ENCODE data around the gene HINFP.
"Not testable (repeated sequence)": the region's sequence is repeated elsewhere in the genome, so short reads cannot be mapped to it uniquely, and the experiment has no call there.

The HINFP gene

GRCh38 chr11:119154178-119154577, 32.8 kb downstream of the HINFP start:
- H3K4me3 ChIP-seq (ENCODE audit: low read depth, low read length), result no peak overlapping the region

GRCh38 chr11:119155733-119156492, 34.5 kb downstream of the HINFP start:
- H3K4me3 ChIP-seq (ENCODE audit: low read depth, low read length), result no peak overlapping the region

GRCh38 chr11:119156496-119156895, 35.1 kb downstream of the HINFP start:
- no peak overlapping the region for H3K4me3 ChIP-seq (ENCODE audit: low read depth, low read length)

- no peak overlapping the region for H3K4me3 ChIP-seq (ENCODE audit: low read depth, low read length)
These were observed 35.7 kb downstream of the HINFP start for GRCh38 chr11:119157063-119157462.

- no peak overlapping the region for H3K4me3 ChIP-seq (ENCODE audit: low read depth, low read length)
These were observed 37.1 kb downstream of the HINFP start for GRCh38 chr11:119158467-119158866.

GRCh38 chr11:119160151-119160550, 38.8 kb downstream of the HINFP start:
- H3K4me3 ChIP-seq (ENCODE audit: low read depth, low read length), result no peak overlapping the region

GRCh38 chr11:119161871-119162270, 40.5 kb downstream of the HINFP start:
- no peak overlapping the region for H3K4me3 ChIP-seq (ENCODE audit: low read depth, low read length)

GRCh38 chr11:119166368-119167076, 45.1 kb downstream of the HINFP start:
- H3K4me3 ChIP-seq (ENCODE audit: low read depth, low read length), result no peak overlapping the region

- H3K4me3 ChIP-seq (ENCODE audit: low read depth, low read length), result not testable (repeated sequence)
These were observed 45.7 kb downstream of the HINFP start for GRCh38 chr11:119167077-119167458.

- H3K4me3 ChIP-seq (ENCODE audit: low read depth, low read length), result no peak overlapping the region
These were observed 46.6 kb downstream of the HINFP start for GRCh38 chr11:119167933-119168332.

- H3K4me3 ChIP-seq (ENCODE audit: low read depth, low read length), result peak within 1 kb of the TSS; percentile 84
These were observed 47.3 kb downstream of the HINFP start, which contains the start of gene NLRX1 for GRCh38 chr11:119168471-119169281. NLRX1 (plus strand) TSS chr11:119168725; CDS start chr11:119171404, 2,679 bp downstream.

- H3K4me3 ChIP-seq (ENCODE audit: low read depth, low read length), result peak overlapping the region; percentile 84
These were observed 47.9 kb downstream of the HINFP start for GRCh38 chr11:119169282-119169719.

GRCh38 chr11:119172513-119172912, 51.1 kb downstream of the HINFP start:
- no peak overlapping the region for H3K4me3 ChIP-seq (ENCODE audit: low read depth, low read length)

GRCh38 chr11:119173453-119173852, 52.1 kb downstream of the HINFP start:
- H3K4me3 ChIP-seq (ENCODE audit: low read depth, low read length), result no peak overlapping the region

GRCh38 chr11:119175493-119176077, 54.2 kb downstream of the HINFP start:
- no peak overlapping the region for H3K4me3 ChIP-seq (ENCODE audit: low read depth, low read length)

GRCh38 chr11:119178166-119178680, 56.8 kb downstream of the HINFP start:
- no peak overlapping the region for H3K4me3 ChIP-seq (ENCODE audit: low read depth, low read length)

GRCh38 chr11:119179342-119179741, 58.0 kb downstream of the HINFP start:
- no peak overlapping the region for H3K4me3 ChIP-seq (ENCODE audit: low read depth, low read length)

- H3K4me3 ChIP-seq (ENCODE audit: low read depth, low read length), result no peak overlapping the region
These were observed 58.6 kb downstream of the HINFP start for GRCh38 chr11:119179983-119180382.

GRCh38 chr11:119180729-119181676, 59.6 kb downstream of the HINFP start:
- no peak overlapping the region for H3K4me3 ChIP-seq (ENCODE audit: low read depth, low read length)

Data from iPS-11a (cell line).